K562 (cell line): Measurements from ENCODE around the gene SIRT7. TPM values are rescaled to one million over a fixed set of nuclear protein-coding genes. Genes with fewer than 3 reads are reported as not detected.

ENCODE experiments used
- ATF1 ChIP-seq, 2 experiments: fragments of 450-650 bp in 1 of 2; IDR thresholded peaks; 2 replicates each; pipeline ENCODE4 v1.6.1; 2016; ENCODE audit warnings: missing compliant biosample characterization in 1 of 2, missing genetic modification characterization in 1 of 2
- CUX1 ChIP-seq: fragments of 200-800 bp; sonication (Bioruptor generic); IDR thresholded peaks from 2 replicates; pipeline ENCODE4 v1.6.1; 2016; ENCODE audit warnings: missing genetic modification characterization, missing compliant biosample characterization
- DMBX1 ChIP-seq: fragments of 250-450 bp; sonication (Bioruptor Pico); IDR thresholded peaks from 2 replicates; pipeline ENCODE4 v1.8.0; 2022; ENCODE audit warnings: inconsistent platforms, mild to moderate bottlenecking, moderate library complexity, borderline replicate concordance
- ELF2 ChIP-seq: fragments of 250-450 bp; sonication (Bioruptor Pico); IDR thresholded peaks from 2 replicates; pipeline ENCODE4 v1.5.0; 2021; ENCODE audit warnings: mild to moderate bottlenecking
- FOXP4 ChIP-seq: sonication (generic); formaldehyde crosslinking; IDR thresholded peaks from 2 replicates; pipeline ENCODE4 v1.8.0; 2022; ENCODE audit warnings: mild to moderate bottlenecking, missing genetic modification reagents, borderline replicate concordance
- HMGXB4 ChIP-seq: sonication (generic); formaldehyde crosslinking; IDR thresholded peaks from 2 replicates; pipeline ENCODE4 v1.8.1; 2023; ENCODE audit warnings: mild to moderate bottlenecking, missing genetic modification reagents
- KAT2B ChIP-seq: IDR thresholded peaks from one replicate; pipeline ENCODE4 v1.6.1; 2012; ENCODE audit warnings: low read depth, mild to moderate bottlenecking, control low read depth, inconsistent platforms, low read length, moderate library complexity
- LARP7 ChIP-seq: fragments of 450-650 bp; IDR thresholded peaks from 2 replicates; pipeline ENCODE4 v1.6.1; 2016
- MEIS2 ChIP-seq: fragments of 450-650 bp; IDR thresholded peaks from 2 replicates; pipeline ENCODE4 v1.6.1; 2014; ENCODE audit warnings: mild to moderate bottlenecking; ENCODE audit not compliant: partially characterized antibody
- RB1 ChIP-seq: fragments of 450-650 bp; IDR thresholded peaks from 2 replicates; pipeline ENCODE4 v1.6.1; 2017; ENCODE audit warnings: low read depth, mild to moderate bottlenecking
- SMARCA5 ChIP-seq: fragments of 450-650 bp; IDR thresholded peaks from 2 replicates; pipeline ENCODE4 v1.6.1; 2016
- SNAPC5 ChIP-seq: fragments of 250-450 bp; sonication (Bioruptor Pico); IDR thresholded peaks from 2 replicates; pipeline ENCODE4 v1.8.0; 2021; ENCODE audit warnings: moderate library complexity, mild to moderate bottlenecking, inconsistent platforms
- SUPT5H ChIP-seq: fragments of 450-650 bp; IDR thresholded peaks from 2 replicates; pipeline ENCODE4 v1.6.1; 2016
- ZBTB49 ChIP-seq: sonication (generic); formaldehyde crosslinking; IDR thresholded peaks from 2 replicates; pipeline ENCODE4 v1.8.0; 2022; ENCODE audit warnings: missing genetic modification reagents, mild to moderate bottlenecking, borderline replicate concordance
- ZKSCAN3 ChIP-seq: fragments of 250-450 bp; sonication (Bioruptor Pico); IDR thresholded peaks from 2 replicates; pipeline ENCODE4 v1.4.0; 2020
- ZNF146 ChIP-seq: IDR thresholded peaks from one replicate; pipeline ENCODE4 v1.6.1; 2018; ENCODE audit warnings: missing compliant biosample characterization; ENCODE audit not compliant: unreplicated experiment
- ZNF431 ChIP-seq: sonication (generic); formaldehyde crosslinking; IDR thresholded peaks from 2 replicates; pipeline ENCODE4 v1.8.0; 2022; ENCODE audit warnings: mild to moderate bottlenecking, missing genetic modification reagents
- polyA plus RNA-seq, 8 experiments: library from polyadenylated mRNA; depleted of rRNA in 4 of 8; stranded (reverse) in 5 of 8; unstranded in 3 of 8; fragments of >200 nt; fragmentation: Nextera tagmentation in 2 of 8; fragmentation: Illumina TruSeq in 1 of 8; extraction: Ambion mirVana in 2 of 8; extraction: Trizol in 1 of 8; gene quantifications; 2 replicates each; pipeline versions ENCODE4 v1.2.1 to v1.2.3, GENCODE V29; 2011 to 2014; ENCODE audit warnings: inconsistent platforms in 1 of 8, missing spikeins in 1 of 8
- total RNA-seq, 7 experiments: library from RNA; depleted of rRNA in 6 of 7; stranded (reverse); fragments of >200 nt in 6 of 7; fragmentation: Illumina TruSeq in 2 of 7; extraction: Trizol in 2 of 7; gene quantifications; 2 replicates each; pipeline versions ENCODE4 v1.2.1 to v1.2.3, GENCODE V29; 2011 to 2021; ENCODE audit warnings: low replicate concordance in 1 of 7

The SIRT7 gene
- total and polyA plus RNA-seq, 9 of the 15 experiments (the other 6 are each of a cell fraction or from before 2014, with no cell fraction given) = 1.6 to 54.8 (median 20.3) TPM

GRCh38 chr17:81922566-81923301 is 4.8 kb upstream of the SIRT7 start (continued):
- no peak for TF ChIP-seq SUPT5H
- TF ChIP-seq MEIS2 = peak; percentile 26
- no peak for TF ChIP-seq SMARCA5
- TF ChIP-seq FOXP4 (CRISPR knock-in tag) = no peak
- no peak for TF ChIP-seq KAT2B
- no peak for TF ChIP-seq LARP7
- TF ChIP-seq SNAPC5 (CRISPR knock-in tag) = no peak
- no peak for TF ChIP-seq ELF2 (CRISPR knock-in tag)
- peak; percentile 56 for TF ChIP-seq RB1
- peak; percentile 72; the same call in 1 of the 2 replicates for TF ChIP-seq DMBX1
- no peak for TF ChIP-seq ATF1 (CRISPR knock-in tag; IDR thresholded peaks at IDR 0.05)
- TF ChIP-seq ATF1 (tag; IDR thresholded peaks at IDR 0.05) = peak; percentile 83
- TF ChIP-seq ZKSCAN3 (CRISPR knock-in tag) = no peak
- TF ChIP-seq CUX1 (CRISPR knock-in tag) = peak; percentile 56; the same call in 1 of the 2 replicates
- no peak for TF ChIP-seq ZNF146 (CRISPR knock-in tag)
- TF ChIP-seq ZBTB49 (CRISPR knock-in tag) = no peak
- no peak for TF ChIP-seq ZNF431 (CRISPR knock-in tag)
- TF ChIP-seq HMGXB4 (CRISPR knock-in tag) = no peak
